Astrocyte (in vitro differentiated cells and primary cell): ENCODE results near the gene RGS11.

ENCODE experiments used
- EZH2 ChIP-seq: IDR thresholded peaks from 2 replicates; pipeline ENCODE4 v1.6.1; 2012; ENCODE audit warnings: mild to moderate bottlenecking, low read length, inconsistent platforms; ENCODE audit not compliant: insufficient read depth
- TF ChIP-seq, protein P1 (sequence below): IDR thresholded peaks from 2 replicates; pipeline ENCODE4 v1.5.1; 2011; ENCODE audit warnings: low read depth, mild to moderate bottlenecking, inconsistent platforms, low read length, moderate library complexity; ENCODE audit not compliant: insufficient read depth

GRCh38 chr16:285146-286055 lies 9.7 kb upstream of the RGS11 start:
- TF ChIP-seq, protein P1, sequence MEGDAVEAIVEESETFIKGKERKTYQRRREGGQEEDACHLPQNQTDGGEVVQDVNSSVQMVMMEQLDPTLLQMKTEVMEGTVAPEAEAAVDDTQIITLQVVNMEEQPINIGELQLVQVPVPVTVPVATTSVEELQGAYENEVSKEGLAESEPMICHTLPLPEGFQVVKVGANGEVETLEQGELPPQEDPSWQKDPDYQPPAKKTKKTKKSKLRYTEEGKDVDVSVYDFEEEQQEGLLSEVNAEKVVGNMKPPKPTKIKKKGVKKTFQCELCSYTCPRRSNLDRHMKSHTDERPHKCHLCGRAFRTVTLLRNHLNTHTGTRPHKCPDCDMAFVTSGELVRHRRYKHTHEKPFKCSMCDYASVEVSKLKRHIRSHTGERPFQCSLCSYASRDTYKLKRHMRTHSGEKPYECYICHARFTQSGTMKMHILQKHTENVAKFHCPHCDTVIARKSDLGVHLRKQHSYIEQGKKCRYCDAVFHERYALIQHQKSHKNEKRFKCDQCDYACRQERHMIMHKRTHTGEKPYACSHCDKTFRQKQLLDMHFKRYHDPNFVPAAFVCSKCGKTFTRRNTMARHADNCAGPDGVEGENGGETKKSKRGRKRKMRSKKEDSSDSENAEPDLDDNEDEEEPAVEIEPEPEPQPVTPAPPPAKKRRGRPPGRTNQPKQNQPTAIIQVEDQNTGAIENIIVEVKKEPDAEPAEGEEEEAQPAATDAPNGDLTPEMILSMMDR, result no peak
- TF ChIP-seq EZH2, result no peak
